Pancreas (tissue), 10 donors: ENCODE measurements around the gene SLFNL1. TPM values are rescaled to one million over a fixed set of nuclear protein-coding genes. Genes with fewer than 3 reads are reported as not detected.

Source experiments
- ATAC-seq, 4 donors: fragments of 200-7000 bp; cut with Tn5 transposase; one replicate each; pipeline versions ENCODE4 v1.8.0 to v1.9.1; 2020; ENCODE audit warnings: mild to moderate bottlenecking in 4 of 4, moderate library complexity in 4 of 4
- DNase-seq, 6 donors: peaks; one replicate each; pipeline ENCODE4 v3.0.0-alpha.2; 2020
- FAIRE-seq: peaks from 2 replicates; lab custom pipeline; 2012; peaks lifted over from hg19 to GRCh38; lab: Jason Lieb, UNC
- H3K27ac ChIP-seq, 4 donors: fragments of 200-600 bp; sonication (generic); 1 replicate in 3 of 4; 2 replicates in 1 of 4; pipeline versions ENCODE4 v1.5.0 to v1.8.0; 2020
- H3K27me3 ChIP-seq, 4 donors: fragments of 200-600 bp; one replicate each; pipeline ENCODE4 v1.8.0; 2021
- H3K36me3 ChIP-seq, 3 donors: fragments of 200-600 bp; sonication (generic) in 1 of 3; one replicate each; pipeline versions ENCODE4 v1.5.0 to v1.8.0; 2020 to 2021
- H3K4me1 ChIP-seq, 3 donors: fragments of 200-600 bp; one replicate each; pipeline ENCODE4 v1.8.0; 2021
- H3K4me3 ChIP-seq, 4 donors: fragments of 200-600 bp; sonication (generic) in 2 of 4; one replicate each; pipeline versions ENCODE4 v1.5.0 to v1.8.0; 2020 to 2021
- H3K9me3 ChIP-seq, 4 donors: fragments of 200-600 bp; one replicate each; pipeline ENCODE4 v1.8.0; 2021
- WGBS, 2 donors: extraction: QIAGEN DNeasy Blood & Tissue Kit; methylation state at CpG; one replicate each; pipeline ENCODE4 v1.1.7; 2013; 5-methylcytosine and 5-hydroxymethylcytosine counted together
- intact Hi-C, 3 donors: fragments of 100-400 bp; cut with DNase I; formaldehyde crosslinking; loops; one replicate each; pipeline versions ENCODE4 v1.11.1 to v1.14.2; 2022
- polyA plus RNA-seq, 2 donors: library from polyadenylated mRNA; stranded (reverse); fragments of 200-250 nt; gene quantifications; one replicate each; pipeline ENCODE4 v1.2.3, GENCODE V29; 2013
- total RNA-seq, 6 donors: library from RNA; stranded (reverse); fragmentation: NEBNext Ultra II Directional in 4 of 6; extraction: Animal tissue kit (Norgen Biotek cat#: 25700) in 4 of 6; gene quantifications; one replicate each; pipeline versions ENCODE4 v1.2.1 to v1.2.4, GENCODE V29; 2021 to 2023
- TF ChIP-seq, protein P1 (sequence below), 4 donors: fragments of 200-600 bp; sonication (generic) in 3 of 4; IDR thresholded peaks; one replicate each; pipeline versions ENCODE4 v1.5.0 to v1.8.0; 2021; ENCODE audit warnings: antibody characterized with exemption in 4 of 4
- donor health status: healthy with polysubstance abuse.
- donor health status: DM: no; HTN: no; CAD: no; lungs with moderate emphysema.
- donor health status: DM: no; HTN: no; CAD: no.
- donor health status: control.
- donor health status: control.
- donor health status: Bipolar disorder and iron deficiency.
- donor health status: DM: yes; HTN: yes; CAD: no.
- donor health status: DM: no; HTN: no; CAD: no.
- donor health status: DM: no; HTN: no; CAD: no.
- donor health status: DM: yes; HTN: yes; CAD: no.

The SLFNL1 gene
- total and polyA plus RNA-seq, 8 donors: 0.18 to 1.4 (median 0.46) TPM

DNA sequence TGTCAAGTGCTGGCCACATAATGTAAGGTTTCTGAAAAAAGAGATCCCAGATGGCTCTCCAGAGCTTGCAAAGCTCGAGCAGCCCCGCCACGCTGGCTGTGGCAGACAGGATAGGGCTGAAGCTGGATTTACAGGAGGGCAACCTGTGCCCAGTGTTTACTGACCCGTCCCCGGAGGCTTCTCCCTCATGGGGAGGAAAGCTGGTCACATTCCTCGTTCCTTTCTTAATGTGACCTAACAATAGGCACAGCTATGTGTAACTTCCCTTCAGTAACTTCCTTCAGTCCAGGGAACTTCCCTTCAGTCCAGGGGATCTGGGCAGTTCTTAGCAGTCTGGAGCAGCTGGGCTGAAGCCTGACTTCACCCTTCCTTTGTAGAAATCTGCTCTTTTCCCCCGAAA is 7.7 kb downstream of the SLFNL1 start:
- intact Hi-C loops: loop anchor here in 1 of 3 donors (10.0 kb wide), 1 partner anchor 59 kb away; no protein-coding TSS in a partner anchor
- Histone ChIP-seq H3K27me3 (no peaks in the 10 kb centered on the region), H3K36me3 (peaks cover 0 to 15% (median 0%) of the 10 kb centered on the region in 3 donors), H3K9me3 (no peaks in the 10 kb centered on the region), H3K4me3 (no peak overlapping the region), H3K4me1 (no peaks in the 10 kb centered on the region), H3K27ac (no peak overlapping the region)
- FAIRE-seq (no peak), ATAC-seq (peak in 2 of 4 donors; percentile 41 to 74), DNase-seq (no peak)
- WGBS, 2 donors: 85 to 93% methylated on average over 7 of the region's 7 CpGs
- TF ChIP-seq, protein P1, sequence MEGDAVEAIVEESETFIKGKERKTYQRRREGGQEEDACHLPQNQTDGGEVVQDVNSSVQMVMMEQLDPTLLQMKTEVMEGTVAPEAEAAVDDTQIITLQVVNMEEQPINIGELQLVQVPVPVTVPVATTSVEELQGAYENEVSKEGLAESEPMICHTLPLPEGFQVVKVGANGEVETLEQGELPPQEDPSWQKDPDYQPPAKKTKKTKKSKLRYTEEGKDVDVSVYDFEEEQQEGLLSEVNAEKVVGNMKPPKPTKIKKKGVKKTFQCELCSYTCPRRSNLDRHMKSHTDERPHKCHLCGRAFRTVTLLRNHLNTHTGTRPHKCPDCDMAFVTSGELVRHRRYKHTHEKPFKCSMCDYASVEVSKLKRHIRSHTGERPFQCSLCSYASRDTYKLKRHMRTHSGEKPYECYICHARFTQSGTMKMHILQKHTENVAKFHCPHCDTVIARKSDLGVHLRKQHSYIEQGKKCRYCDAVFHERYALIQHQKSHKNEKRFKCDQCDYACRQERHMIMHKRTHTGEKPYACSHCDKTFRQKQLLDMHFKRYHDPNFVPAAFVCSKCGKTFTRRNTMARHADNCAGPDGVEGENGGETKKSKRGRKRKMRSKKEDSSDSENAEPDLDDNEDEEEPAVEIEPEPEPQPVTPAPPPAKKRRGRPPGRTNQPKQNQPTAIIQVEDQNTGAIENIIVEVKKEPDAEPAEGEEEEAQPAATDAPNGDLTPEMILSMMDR (IDR thresholded peaks at IDR 0.05): no peak

DNA sequence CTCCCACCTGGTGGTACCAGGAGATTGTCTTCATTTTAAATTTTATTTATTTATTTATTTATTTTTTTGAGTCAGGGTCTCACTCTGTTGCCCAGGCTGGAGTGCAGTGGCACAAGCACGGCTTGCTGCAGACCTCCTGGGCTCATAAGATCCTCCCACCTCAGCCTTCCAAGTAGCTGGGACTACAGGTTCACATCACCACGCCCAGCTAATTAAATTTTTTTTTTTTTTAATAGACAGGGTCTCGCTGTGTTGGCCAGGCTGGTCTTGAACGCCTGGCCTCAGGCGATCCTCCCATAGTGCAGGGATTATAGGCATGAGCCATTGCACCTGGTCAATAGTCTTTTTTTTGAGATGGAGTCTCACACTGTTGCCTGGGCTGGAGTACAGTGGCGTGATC is 8.5 kb downstream of the SLFNL1 start:
- no peak overlapping the region for H3K27ac ChIP-seq
- H3K4me3 ChIP-seq: no peak overlapping the region
- ATAC-seq (no peak), FAIRE-seq (no peak), DNase-seq (no peak)
- WGBS, 2 donors: 91 to 95% methylated on average over 6 of the region's 6 CpGs
- TF ChIP-seq, protein P1 (IDR thresholded peaks at IDR 0.05): no peak
- H3K27me3 ChIP-seq: no peaks in the 10 kb centered on the region
- H3K4me1 ChIP-seq: no peaks in the 10 kb centered on the region
- H3K9me3 ChIP-seq: no peaks in the 10 kb centered on the region
- H3K36me3 ChIP-seq: peaks cover 0 to 15% (median 0%) of the 10 kb centered on the region in 3 donors
- intact Hi-C loops: loop anchor here in 1 of 3 donors (10.0 kb wide), 1 partner anchor 58 kb away; no protein-coding TSS in a partner anchor

DNA sequence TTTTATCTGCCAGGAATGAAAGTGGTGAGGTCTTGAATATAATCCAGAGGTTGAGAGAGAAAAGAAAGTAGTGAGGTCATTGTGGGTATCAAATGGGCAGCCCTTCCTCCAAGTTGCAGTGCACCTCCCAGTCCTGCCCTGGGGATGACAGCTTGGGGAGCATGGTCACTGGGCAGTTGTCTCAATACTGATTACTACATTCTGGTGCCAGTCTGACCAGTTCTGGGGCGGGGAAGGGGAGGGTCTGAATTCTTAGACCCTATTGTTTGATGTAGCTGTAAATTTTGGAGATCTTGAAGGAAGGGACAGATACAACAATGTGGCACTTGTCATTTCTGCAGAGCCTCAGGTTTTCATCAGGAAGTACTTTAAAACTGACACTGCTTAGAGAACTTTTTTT is 11.2 kb downstream of the SLFNL1 start:
- intact Hi-C loops: loop anchor here in 1 of 3 donors (10.0 kb wide), 1 partner anchor 56 kb away; no protein-coding TSS in a partner anchor
- no peak for DNase-seq
- TF ChIP-seq, protein P1 (IDR thresholded peaks at IDR 0.05): no peak
- H3K36me3 ChIP-seq: peaks cover 0 to 15% (median 0%) of the 10 kb centered on the region in 3 donors
- H3K27ac ChIP-seq: no peak overlapping the region
- H3K9me3 ChIP-seq: no peaks in the 10 kb centered on the region
- WGBS, 2 donors: 82 to 86% methylated on average over 1 of the region's 1 CpG
- no peaks in the 10 kb centered on the region for H3K27me3 ChIP-seq
- ATAC-seq: no peak
- no peak overlapping the region for H3K4me3 ChIP-seq
- no peaks in the 10 kb centered on the region for H3K4me1 ChIP-seq
- no peak for FAIRE-seq

DNA sequence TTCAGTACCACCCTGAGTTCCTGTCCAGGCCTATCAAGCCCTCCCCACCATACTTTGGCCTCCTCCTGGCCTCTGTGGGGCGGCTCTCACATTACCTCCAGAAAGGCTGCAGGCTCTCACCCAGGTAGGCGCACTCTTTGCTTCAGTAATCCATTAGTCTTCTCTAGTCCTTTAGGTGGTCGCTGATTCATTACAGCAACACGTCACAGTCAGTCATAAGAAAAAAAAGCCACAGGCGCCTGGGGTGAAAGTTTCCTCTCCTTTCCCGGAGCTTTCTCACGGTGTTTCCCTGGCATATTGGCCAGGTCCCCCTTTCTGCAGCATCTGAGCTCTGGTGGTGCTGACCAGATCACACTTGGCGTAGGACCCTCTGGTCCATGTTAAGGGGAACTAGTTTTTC is 12.1 kb downstream of the SLFNL1 start:
- no peaks in the 10 kb centered on the region for H3K9me3 ChIP-seq
- TF ChIP-seq, protein P1 (IDR thresholded peaks at IDR 0.05): no peak
- no peaks in the 10 kb centered on the region for H3K4me1 ChIP-seq
- H3K27ac ChIP-seq: no peak overlapping the region
- no peak overlapping the region for H3K4me3 ChIP-seq
- intact Hi-C loops: no loop called here
- H3K36me3 ChIP-seq: peaks cover 0 to 15% (median 0%) of the 10 kb centered on the region in 3 donors
- WGBS, 2 donors: 94 to 95% methylated on average over 8 of the region's 8 CpGs
- ATAC-seq (no peak), FAIRE-seq (no peak), DNase-seq (no peak)
- no peaks in the 10 kb centered on the region for H3K27me3 ChIP-seq
